Colonic mucosa (tissue), 4 donors: ENCODE results near the gene CCNE1. TPM values are rescaled to one million over a fixed set of nuclear protein-coding genes. Genes with fewer than 3 reads are reported as not detected.

Experiments
- DNase-seq: peaks from one replicate; pipeline ENCODE4 v3.0.0-alpha.2; 2020
- H3K27ac ChIP-seq: fragments of 200-600 bp; one replicate; pipeline ENCODE4 v1.8.0; 2021
- H3K27me3 ChIP-seq: fragments of 200-600 bp; one replicate; pipeline ENCODE4 v1.8.0; 2021
- H3K36me3 ChIP-seq: fragments of 200-600 bp; one replicate; pipeline ENCODE4 v1.8.0; 2021
- H3K4me1 ChIP-seq: fragments of 200-600 bp; one replicate; pipeline ENCODE4 v1.8.0; 2021; ENCODE audit warnings: mild to moderate bottlenecking
- H3K4me3 ChIP-seq: fragments of 200-600 bp; one replicate; pipeline ENCODE4 v1.8.0; 2021
- H3K9ac ChIP-seq, 2 donors: one replicate each; pipeline ENCODE4 v1.7.0; 2013; ENCODE audit warnings: control low read depth in 2 of 2, low read depth in 2 of 2, low read length in 2 of 2
- H3K9me3 ChIP-seq: fragments of 200-600 bp; one replicate; pipeline ENCODE4 v1.8.0; 2021
- intact Hi-C: fragments of 100-400 bp; cut with DNase I; formaldehyde crosslinking; loops from one replicate; pipeline ENCODE4 v1.14.1; 2022
- total RNA-seq, 2 donors: library from RNA; stranded (reverse); fragmentation: NEBNext Ultra II Directional in 1 of 2; extraction: Animal tissue kit (Norgen Biotek cat#: 25700) in 1 of 2; gene quantifications; one replicate each; pipeline ENCODE4 v1.2.1, GENCODE V29; 2021
- TF ChIP-seq, protein P1 (sequence below): fragments of 200-600 bp; IDR thresholded peaks from one replicate; pipeline ENCODE4 v1.8.0; 2022; ENCODE audit warnings: antibody characterized with exemption, mild to moderate bottlenecking
- donor health status: healthy.
- donor health status: DM: no; HTN: no; CAD: no.
- donor health status: DM: no; HTN: no; CAD: no.

The CCNE1 gene
- total RNA-seq, 2 donors from 2014 or later, result 5.1 to 10.6 TPM

DNA sequence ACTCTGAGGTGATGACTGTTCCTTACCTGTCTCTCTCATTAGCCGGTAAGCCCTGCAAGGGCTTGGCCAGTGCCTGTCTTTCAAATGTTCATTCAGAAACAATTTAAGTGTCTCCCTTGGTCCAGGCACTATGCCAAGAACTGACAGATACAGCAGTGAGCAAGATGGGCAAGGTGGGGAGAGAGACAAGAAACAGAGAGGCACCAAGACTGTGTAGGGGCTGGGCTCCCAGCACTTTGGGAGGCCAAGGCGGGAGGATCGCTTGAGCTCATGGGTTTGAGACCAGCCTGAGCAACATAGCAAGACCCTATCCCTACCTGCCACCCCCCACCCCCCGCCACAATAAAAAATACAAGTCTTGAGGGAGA lies 1.3 kb upstream of the CCNE1 start:
- no peaks in the 10 kb centered on the region for H3K27me3 ChIP-seq
- intact Hi-C loops, result loop anchor here (5.0 kb wide), 1 partner anchor 37 kb away; no protein-coding TSS in a partner anchor
- H3K4me1 ChIP-seq, result no peaks in the 10 kb centered on the region
- peak; percentile 21 for DNase-seq
- no peaks in the 10 kb centered on the region for H3K9me3 ChIP-seq
- H3K4me3 ChIP-seq, result peak overlapping the region; percentile 62
- H3K27ac ChIP-seq, result no peak overlapping the region
- peak overlapping the region in 1 of 2 donors; percentile 12 for H3K9ac ChIP-seq
- no peaks in the 10 kb centered on the region for H3K36me3 ChIP-seq
- TF ChIP-seq, protein P1, sequence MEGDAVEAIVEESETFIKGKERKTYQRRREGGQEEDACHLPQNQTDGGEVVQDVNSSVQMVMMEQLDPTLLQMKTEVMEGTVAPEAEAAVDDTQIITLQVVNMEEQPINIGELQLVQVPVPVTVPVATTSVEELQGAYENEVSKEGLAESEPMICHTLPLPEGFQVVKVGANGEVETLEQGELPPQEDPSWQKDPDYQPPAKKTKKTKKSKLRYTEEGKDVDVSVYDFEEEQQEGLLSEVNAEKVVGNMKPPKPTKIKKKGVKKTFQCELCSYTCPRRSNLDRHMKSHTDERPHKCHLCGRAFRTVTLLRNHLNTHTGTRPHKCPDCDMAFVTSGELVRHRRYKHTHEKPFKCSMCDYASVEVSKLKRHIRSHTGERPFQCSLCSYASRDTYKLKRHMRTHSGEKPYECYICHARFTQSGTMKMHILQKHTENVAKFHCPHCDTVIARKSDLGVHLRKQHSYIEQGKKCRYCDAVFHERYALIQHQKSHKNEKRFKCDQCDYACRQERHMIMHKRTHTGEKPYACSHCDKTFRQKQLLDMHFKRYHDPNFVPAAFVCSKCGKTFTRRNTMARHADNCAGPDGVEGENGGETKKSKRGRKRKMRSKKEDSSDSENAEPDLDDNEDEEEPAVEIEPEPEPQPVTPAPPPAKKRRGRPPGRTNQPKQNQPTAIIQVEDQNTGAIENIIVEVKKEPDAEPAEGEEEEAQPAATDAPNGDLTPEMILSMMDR, result no peak

DNA sequence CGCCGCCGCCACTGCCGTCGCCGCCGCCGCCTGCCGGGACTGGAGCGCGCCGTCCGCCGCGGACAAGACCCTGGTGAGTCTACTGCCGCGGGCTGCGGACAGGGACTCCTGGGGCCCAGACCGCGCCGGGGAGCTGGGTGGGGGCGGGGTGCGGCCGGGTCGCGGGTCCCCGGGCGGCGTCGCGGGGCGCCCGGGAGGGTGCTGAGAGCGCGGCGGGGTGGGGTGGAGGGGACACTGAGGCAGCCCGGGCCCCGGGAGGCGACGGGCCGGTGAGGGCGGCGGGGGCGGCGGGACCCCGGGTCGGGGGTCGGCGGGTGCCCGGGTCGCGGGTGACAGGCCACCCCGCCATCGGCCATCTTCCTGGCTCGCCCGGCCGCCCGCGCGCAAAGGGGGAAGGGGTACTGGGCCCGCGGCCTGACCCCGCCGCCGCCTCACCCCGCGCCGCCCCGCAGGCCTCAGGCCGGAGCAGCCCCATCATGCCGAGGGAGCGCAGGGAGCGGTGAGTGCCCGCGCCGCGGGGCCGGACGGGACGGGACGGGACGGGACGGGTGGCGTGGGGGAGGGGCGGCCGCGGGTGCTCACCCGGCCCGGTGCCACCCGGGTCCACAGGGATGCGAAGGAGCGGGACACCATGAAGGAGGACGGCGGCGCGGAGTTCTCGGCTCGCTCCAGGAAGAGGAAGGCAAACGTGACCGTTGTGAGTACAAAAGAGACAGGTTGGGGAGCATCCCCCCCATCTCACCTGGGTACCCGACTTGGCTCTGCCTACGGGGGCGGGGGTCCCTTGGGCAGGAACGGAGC lies 489 bp downstream of the CCNE1 start:
- Histone ChIP-seq H3K4me3 (peak overlapping the region; percentile 45), H3K9me3 (no peaks in the 10 kb centered on the region), H3K4me1 (no peaks in the 10 kb centered on the region), H3K27ac (no peak overlapping the region), H3K36me3 (no peaks in the 10 kb centered on the region), H3K9ac (peak overlapping the region in 1 of 2 donors; percentile 60), H3K27me3 (no peaks in the 10 kb centered on the region)
- intact Hi-C loops, result loop anchor here (5.0 kb wide), 1 partner anchor 35 kb away; no protein-coding TSS in a partner anchor
- peak; percentile 33 for DNase-seq
- TF ChIP-seq, protein P1, result no peak

DNA sequence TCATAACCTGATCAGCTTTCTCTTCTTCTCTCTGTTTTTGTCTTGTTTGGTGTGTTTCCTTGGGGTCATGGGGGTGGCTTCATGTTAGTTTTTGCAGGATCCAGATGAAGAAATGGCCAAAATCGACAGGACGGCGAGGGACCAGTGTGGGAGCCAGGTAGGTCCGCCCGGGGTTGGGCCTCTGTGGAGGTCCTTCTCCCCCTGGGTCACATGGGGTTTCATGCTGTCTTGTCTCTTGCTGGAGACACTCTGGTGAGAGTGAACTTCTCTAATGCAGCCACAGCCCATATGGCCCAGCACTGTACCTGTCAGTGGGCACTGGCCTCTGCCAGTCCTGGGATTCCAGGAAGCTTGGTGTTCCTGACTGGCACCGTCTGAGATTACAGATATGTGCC lies 1.1 kb downstream of the CCNE1 start:
- Histone ChIP-seq H3K36me3 (no peaks in the 10 kb centered on the region), H3K9me3 (no peaks in the 10 kb centered on the region), H3K27me3 (no peaks in the 10 kb centered on the region), H3K27ac (no peak overlapping the region), H3K4me1 (no peaks in the 10 kb centered on the region), H3K4me3 (peak overlapping the region; percentile 45), H3K9ac (no peak overlapping the region)
- intact Hi-C loops, result loop anchor here (5.0 kb wide), 1 partner anchor 34 kb away; no protein-coding TSS in a partner anchor
- TF ChIP-seq, protein P1, result no peak
- DNase-seq, result no peak

DNA sequence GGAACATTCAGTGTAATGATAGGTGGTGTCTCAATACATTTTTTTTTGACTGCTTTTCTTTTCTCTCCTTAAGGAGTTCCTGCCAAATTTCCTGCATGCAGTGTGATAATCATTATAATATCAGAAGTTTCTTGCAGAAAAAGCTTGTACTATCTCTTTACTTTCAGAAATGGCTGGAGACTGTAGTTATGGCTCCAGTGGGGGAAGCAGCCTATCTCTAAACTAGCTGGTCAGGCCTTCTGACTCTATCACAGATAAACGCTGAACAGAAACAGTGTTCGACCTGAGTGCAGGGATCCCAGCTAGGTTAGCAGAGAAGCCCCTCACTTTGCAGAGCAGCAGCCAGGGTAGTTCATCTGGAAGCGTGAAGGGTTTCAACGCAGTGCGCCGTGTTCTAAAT lies 1.9 kb downstream of the CCNE1 start:
- Histone ChIP-seq H3K9me3 (no peaks in the 10 kb centered on the region), H3K4me3 (no peak overlapping the region), H3K9ac (no peak overlapping the region), H3K36me3 (no peaks in the 10 kb centered on the region), H3K27me3 (no peaks in the 10 kb centered on the region), H3K4me1 (no peaks in the 10 kb centered on the region), H3K27ac (no peak overlapping the region)
- TF ChIP-seq, protein P1, result no peak
- intact Hi-C loops, result loop anchor here (5.0 kb wide), 1 partner anchor 34 kb away; no protein-coding TSS in a partner anchor
- DNase-seq, result no peak

DNA sequence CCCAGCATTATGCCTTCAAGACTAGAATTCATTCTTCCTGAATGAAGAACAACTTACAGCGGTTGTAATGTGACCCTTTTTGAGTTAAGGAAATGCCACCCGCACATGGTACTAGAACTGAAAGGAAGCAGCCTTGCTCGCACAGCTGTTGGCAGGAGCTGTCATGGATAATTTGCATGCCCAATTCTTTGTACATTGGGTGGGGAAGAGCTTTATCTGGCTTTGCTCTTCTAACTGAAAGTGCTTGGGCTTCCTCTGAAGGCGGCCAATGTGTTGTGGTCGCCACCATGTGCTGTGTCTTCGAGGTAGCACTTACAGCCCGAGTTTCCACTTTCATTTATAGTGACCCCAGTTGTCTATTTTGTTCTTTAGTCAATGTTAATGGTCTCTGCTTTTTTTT lies 3.4 kb downstream of the CCNE1 start:
- intact Hi-C loops, result no loop called here
- Histone ChIP-seq H3K27me3 (no peaks in the 10 kb centered on the region), H3K9ac (no peak overlapping the region), H3K4me3 (no peak overlapping the region), H3K27ac (no peak overlapping the region), H3K36me3 (no peaks in the 10 kb centered on the region), H3K9me3 (no peaks in the 10 kb centered on the region), H3K4me1 (no peaks in the 10 kb centered on the region)
- DNase-seq, result no peak
- TF ChIP-seq, protein P1, result no peak
